K562 (cell line): ENCODE data around the gene SGTB. TPM values are rescaled to one million over a fixed set of nuclear protein-coding genes. Genes with fewer than 3 reads are reported as not detected.

Experiments
- ATAC-seq: fragments of 200-7000 bp; cut with Tn5 transposase; 3 replicates; pipeline ENCODE4 v1.9.1; 2020; ENCODE audit warnings: moderate library complexity
- BruUV-seq: library from RNA; stranded (reverse); fragments of 400-500 nt; replicated peaks from 2 replicates; lab custom pipeline; 2021; lab: Mats Ljungman, UMichigan
- CTCF ChIA-PET: fragments of 300-600 bp; formaldehyde crosslinking; extraction: SDS; loops from one replicate; lab custom pipeline; 2021; ENCODE audit warnings: low intra/inter-chr PET ratio; lab: Yijun Ruan, JAX
- POLR2A ChIA-PET: fragments of 300-600, 350-650 bp; sonication (Branson Sonifier 250); formaldehyde crosslinking; extraction: SDS; loops from one replicate; lab custom pipeline; 2021; ENCODE audit warnings: antibody characterized with exemption, inconsistent platforms; lab: Yijun Ruan, JAX
- DNase-seq, 4 experiments: peaks; one replicate each; pipeline versions ENCODE4 v3.0.0 to v3.0.0-alpha.2; 2011 to 2018; ENCODE audit warnings: low spot score in 3 of 4, mixed read lengths in 3 of 4; ENCODE audit errors: extremely low read depth in 1 of 4
- FAIRE-seq: peaks from 2 replicates; lab custom pipeline; 2011; peaks lifted over from hg19 to GRCh38; lab: Jason Lieb, UNC
- H2AFZ ChIP-seq: 2 replicates; pipeline ENCODE4 v1.6.0; 2011; ENCODE audit warnings: low read depth, low read length, control low read depth, inconsistent platforms
- H3K27ac ChIP-seq: fragments of 200-600 bp; 3 replicates; pipeline ENCODE4 v1.8.0; 2011; ENCODE audit warnings: low read depth, mild to moderate bottlenecking, control low read depth, inconsistent platforms, low read length, moderate library complexity, mixed read lengths; ENCODE audit errors: extremely low read depth
- H3K27me3 ChIP-seq, 2 experiments: fragments of 300-600 bp in 1 of 2; 2 replicates in 1 of 2; 3 replicates in 1 of 2; pipeline versions ENCODE4 v1.6.0 to v1.8.0; 2011; ENCODE audit warnings: inconsistent platforms in 2 of 2, low read length in 2 of 2, mild to moderate bottlenecking in 1 of 2, mixed read lengths in 1 of 2, moderate library complexity in 1 of 2; ENCODE audit not compliant: control insufficient read depth in 2 of 2, insufficient read depth in 2 of 2
- H3K36me3 ChIP-seq: fragments of 300-600 bp; 3 replicates; pipeline ENCODE4 v1.8.0; 2011; ENCODE audit warnings: mild to moderate bottlenecking, low read length, inconsistent platforms; ENCODE audit not compliant: control insufficient read depth, insufficient read depth
- H3K4me1 ChIP-seq, 2 experiments: fragments of 200-600 bp in 1 of 2; replicated peaks in 1 of 2; 2 replicates in 1 of 2; 3 replicates in 1 of 2; pipeline versions ENCODE4 v1.5.1 to v1.8.0; 2011; ENCODE audit warnings: inconsistent platforms in 2 of 2, low read length in 2 of 2, mild to moderate bottlenecking in 1 of 2, mixed read lengths in 1 of 2, moderate library complexity in 1 of 2; ENCODE audit not compliant: control insufficient read depth in 2 of 2, insufficient read depth in 2 of 2
- H3K4me2 ChIP-seq: 2 replicates; pipeline ENCODE4 v1.6.1; 2011; ENCODE audit warnings: low read length, control low read depth, inconsistent platforms, mixed read lengths; ENCODE audit not compliant: insufficient read depth
- H3K4me3 ChIP-seq: fragments of 200-600 bp; sonication (generic), shearing (Covaris generic); 2 replicates; pipeline ENCODE4 v1.5.1; 2016; ENCODE audit warnings: control low read depth, inconsistent platforms
- H3K79me2 ChIP-seq: fragments of 200-600 bp; 3 replicates; pipeline ENCODE4 v1.8.0; 2011; ENCODE audit warnings: low read length, inconsistent platforms; ENCODE audit not compliant: control insufficient read depth, insufficient read depth
- H3K9ac ChIP-seq, 2 experiments: 2 replicates each; pipeline versions ENCODE4 v1.6.0 to v1.6.1; 2011; ENCODE audit warnings: low read depth in 2 of 2, low read length in 2 of 2, control low read depth in 1 of 2, inconsistent platforms in 1 of 2, mild to moderate bottlenecking in 1 of 2, mixed read lengths in 1 of 2; ENCODE audit not compliant: insufficient read depth in 1 of 2
- H3K9me1 ChIP-seq: one replicate; pipeline ENCODE4 v1.6.0; 2011; ENCODE audit warnings: inconsistent platforms, mild to moderate bottlenecking, low read length, moderate library complexity; ENCODE audit not compliant: control insufficient read depth, insufficient read depth
- H3K9me3 ChIP-seq: replicated peaks from 2 replicates; pipeline ENCODE4 v1.5.1; 2011; ENCODE audit warnings: low read depth, low read length, inconsistent platforms; ENCODE audit not compliant: control insufficient read depth, insufficient read depth
- H4K20me1 ChIP-seq: replicated peaks from 2 replicates; pipeline ENCODE4 v1.6.1; 2011; ENCODE audit warnings: low read length, inconsistent platforms, mixed read lengths; ENCODE audit not compliant: control insufficient read depth, insufficient read depth
- BACH1 ChIP-seq: fragments of 200-800 bp; sonication (Bioruptor generic); IDR thresholded peaks from 2 replicates; pipeline ENCODE4 v1.6.1; 2016; ENCODE audit warnings: missing genetic modification characterization, missing compliant biosample characterization
- CEBPB ChIP-seq: fragments of 450-650 bp; IDR thresholded peaks from 2 replicates; pipeline ENCODE4 v1.6.1; 2016; ENCODE audit warnings: missing genetic modification characterization, missing compliant biosample characterization
- DIDO1 ChIP-seq: fragments of 450-650 bp; IDR thresholded peaks from 2 replicates; pipeline ENCODE4 v1.6.1; 2016; ENCODE audit warnings: low read depth, missing biosample characterization, missing genetic modification characterization
- MAFF ChIP-seq: IDR thresholded peaks from 2 replicates; pipeline ENCODE4 v1.6.1; 2012; ENCODE audit warnings: low read length, improper control_type of control experiment
- MCM7 ChIP-seq, 2 experiments: fragments of 450-650 bp; IDR thresholded peaks; 2 replicates each; pipeline ENCODE4 v1.6.1; 2016 to 2018
- NCOA6 ChIP-seq: fragments of 450-650 bp; IDR thresholded peaks from 2 replicates; pipeline ENCODE4 v1.6.1; 2017; ENCODE audit warnings: mild to moderate bottlenecking
- PHF20 ChIP-seq: fragments of 450-650 bp; IDR thresholded peaks from 2 replicates; pipeline ENCODE4 v1.6.1; 2018; ENCODE audit not compliant: partially characterized antibody
- POLR2G ChIP-seq: fragments of 200-400 bp; formaldehyde crosslinking; IDR thresholded peaks from 2 replicates; pipeline ENCODE4 v1.6.1; 2017; ENCODE audit warnings: low read depth, mild to moderate bottlenecking, antibody characterized with exemption, low read length, moderate library complexity
- PRMT5 ChIP-seq: sonication (generic); formaldehyde crosslinking; IDR thresholded peaks from 2 replicates; pipeline ENCODE4 v1.5.0; 2020; ENCODE audit warnings: missing genetic modification reagents
- SMC3 ChIP-seq: conservative IDR thresholded peaks from 2 replicates; pipeline ENCODE4 v1.6.1; 2011; ENCODE audit warnings: low read depth, low read length, improper control_type of control experiment; ENCODE audit not compliant: insufficient read depth
- TEAD1 ChIP-seq, 2 experiments: fragments of 450-650 bp in 1 of 2; sonication (generic) in 1 of 2; formaldehyde crosslinking; IDR thresholded peaks; 2 replicates each; pipeline versions ENCODE4 v1.4.0 to v1.8.0; 2020 to 2022; ENCODE audit warnings: mild to moderate bottlenecking in 2 of 2, missing genetic modification reagents in 1 of 2
- ZC3H8 ChIP-seq: fragments of 450-650 bp; IDR thresholded peaks from 2 replicates; pipeline ENCODE4 v1.6.1; 2017
- ZNF316 ChIP-seq: fragments of 450-650 bp; IDR thresholded peaks from 2 replicates; pipeline ENCODE4 v1.6.1; 2016
- ZNF41 ChIP-seq: fragments of 250-450 bp; sonication (Bioruptor Pico); conservative IDR thresholded peaks from 2 replicates; pipeline ENCODE4 v1.4.0; 2020; ENCODE audit warnings: mild to moderate bottlenecking
- ZNF431 ChIP-seq: sonication (generic); formaldehyde crosslinking; IDR thresholded peaks from 2 replicates; pipeline ENCODE4 v1.8.0; 2022; ENCODE audit warnings: mild to moderate bottlenecking, missing genetic modification reagents
- ZNF77 ChIP-seq: fragments of 250-450 bp; sonication (Bioruptor Pico); IDR thresholded peaks from 2 replicates; pipeline ENCODE4 v1.5.0; 2020
- WGBS: fragments of 100-300 bp; shearing (Covaris generic); methylation state at CpG from one replicate; pipeline ENCODE4 v1.1.6; 2016; ENCODE audit warnings: low coverage, mixed read lengths; ENCODE audit not compliant: insufficient coverage; ENCODE audit errors: missing lambda C conversion rate; 5-methylcytosine and 5-hydroxymethylcytosine counted together
- in situ Hi-C: fragments of 300-500 bp; cut with MboI; formaldehyde crosslinking; loops from 4 replicates; pipeline ENCODE4 v1.15.0; 2018; ENCODE audit warnings: inconsistent platforms, mixed read lengths
- intact Hi-C: fragments of 100-400 bp; cut with micrococcal nuclease; formaldehyde crosslinking; loops from 2 replicates; pipeline ENCODE4 v1.14.2; 2022
- polyA plus RNA-seq, 8 experiments: library from polyadenylated mRNA; depleted of rRNA in 4 of 8; stranded (reverse) in 5 of 8; unstranded in 3 of 8; fragments of >200 nt; fragmentation: Nextera tagmentation in 2 of 8; fragmentation: Illumina TruSeq in 1 of 8; extraction: Ambion mirVana in 2 of 8; extraction: Trizol in 1 of 8; gene quantifications; 2 replicates each; pipeline versions ENCODE4 v1.2.1 to v1.2.3, GENCODE V29; 2011 to 2014; ENCODE audit warnings: inconsistent platforms in 1 of 8, missing spikeins in 1 of 8
- total RNA-seq, 7 experiments: library from RNA; depleted of rRNA in 6 of 7; stranded (reverse); fragments of >200 nt in 6 of 7; fragmentation: Illumina TruSeq in 2 of 7; extraction: Trizol in 2 of 7; gene quantifications; 2 replicates each; pipeline versions ENCODE4 v1.2.1 to v1.2.3, GENCODE V29; 2011 to 2021; ENCODE audit warnings: low replicate concordance in 1 of 7
- TF ChIP-seq, protein P1 (sequence below): fragments of 250-450 bp; sonication (Bioruptor Pico); IDR thresholded peaks from 2 replicates; pipeline ENCODE4 v1.5.0; 2021

SGTB gene
- total and polyA plus RNA-seq, 9 of the 15 experiments (the other 6 are each of a cell fraction or from before 2014, with no cell fraction given): 1.3 to 8.4 (median 4.8) TPM

- in situ Hi-C loops: no loop called here
- Histone ChIP-seq H3K9me1 (no peaks in the 10 kb centered on the region), H2AFZ (no peak overlapping the region), H3K9me3 (no peaks in the 10 kb centered on the region), H3K79me2 (no peaks in the 10 kb centered on the region), H3K27me3 (no peaks in the 10 kb centered on the region), H3K4me1 (no peaks in the 10 kb centered on the region; a peak in 1 of 5 replicates), H3K9ac (no peak overlapping the region), H3K4me3 (no peak overlapping the region), H4K20me1 (no peaks in the 10 kb centered on the region)
- WGBS: 100% methylated on average over 2 of the region's 3 CpGs
- BruUV-seq: no TSS peak
- FAIRE-seq (no peak), DNase-seq (no peak)
- TF ChIP-seq MCM7 (IDR thresholded peaks at IDR 0.05) (no peak), NCOA6 (no peak), DIDO1 (tag) (no peak), ZNF431 (CRISPR knock-in tag) (no peak), MAFF (no peak), BACH1 (no peak), POLR2G (no peak), ZNF316 (no peak), PRMT5 (CRISPR knock-in tag) (no peak), ZC3H8 (no peak), PHF20 (no peak), TEAD1 (CRISPR knock-in tag; IDR thresholded peaks at IDR 0.05) (no peak), ZNF41 (CRISPR knock-in tag) (no peak), ZNF77 (CRISPR knock-in tag) (no peak), SMC3 (no peak), CEBPB (no peak)
- TF ChIP-seq, protein P1, sequence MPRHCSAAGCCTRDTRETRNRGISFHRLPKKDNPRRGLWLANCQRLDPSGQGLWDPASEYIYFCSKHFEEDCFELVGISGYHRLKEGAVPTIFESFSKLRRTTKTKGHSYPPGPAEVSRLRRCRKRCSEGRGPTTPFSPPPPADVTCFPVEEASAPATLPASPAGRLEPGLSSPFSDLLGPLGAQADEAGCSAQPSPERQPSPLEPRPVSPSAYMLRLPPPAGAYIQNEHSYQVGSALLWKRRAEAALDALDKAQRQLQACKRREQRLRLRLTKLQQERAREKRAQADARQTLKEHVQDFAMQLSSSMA (CRISPR knock-in tag): no peak
- TF ChIP-seq, all 486 proteins: peak for 0
- Histone ChIP-seq H3K27ac (no peak overlapping the region), H3K4me2 (no peak overlapping the region), H3K36me3 (peaks cover 9% of the 10 kb centered on the region; the same call in 2 of the 3 replicates)
- CTCF ChIA-PET: no interaction called here
- intact Hi-C loops: no loop called here
- no peak for ATAC-seq
- POLR2A ChIA-PET: interaction anchor here (0.7 kb wide), 1 partner anchor 24 kb away, joined by 5 read pairs; no protein-coding TSS in a partner anchor
Measured at GRCh38 chr5:65702036-65702435, 19.9 kb downstream of the SGTB start.
